GM12878 (cell line): Measurements from ENCODE around the gene GRIN2D. TPM values are rescaled to one million over a fixed set of nuclear protein-coding genes. Genes with fewer than 3 reads are reported as not detected.
A peak's percentile ranks its signal among the peaks of the same experiment; 100 is the strongest.

ENCODE experiments used
- BCL3 ChIP-seq: IDR thresholded peaks from 2 replicates; pipeline ENCODE4 v1.6.1; 2011; ENCODE audit warnings: borderline replicate concordance, low read depth, mild to moderate bottlenecking, moderate library complexity, low read length; ENCODE audit not compliant: insufficient read depth, poor library complexity, severe bottlenecking
- BHLHE40 ChIP-seq, 2 experiments: fragments of 450-650 bp in 1 of 2; IDR thresholded peaks; 2 replicates each; pipeline ENCODE4 v1.6.1; 2011 to 2017; ENCODE audit warnings: low read depth in 2 of 2, borderline replicate concordance in 1 of 2, improper control_type of control experiment in 1 of 2, low read length in 1 of 2, mild to moderate bottlenecking in 1 of 2
- BRCA1 ChIP-seq: IDR thresholded peaks from 2 replicates; pipeline ENCODE4 v1.6.1; 2011; ENCODE audit warnings: low read depth, low read length, improper control_type of control experiment
- CBX3 ChIP-seq: fragments of 200-600 bp; sonication (generic); IDR thresholded peaks from 2 replicates; pipeline ENCODE4 v1.6.1; 2016; ENCODE audit warnings: low read depth, borderline replicate concordance
- ELK1 ChIP-seq: IDR thresholded peaks from 2 replicates; pipeline ENCODE4 v1.6.1; 2012; ENCODE audit warnings: low read depth, low read length, improper control_type of control experiment
- EP300 ChIP-seq, 2 experiments: fragments of 150-350 bp in 1 of 2; IDR thresholded peaks; 2 replicates each; pipeline ENCODE4 v1.6.1; 2011 to 2012; ENCODE audit warnings: low read depth in 2 of 2, low read length in 2 of 2, borderline replicate concordance in 1 of 2, improper control_type of control experiment in 1 of 2, inconsistent platforms in 1 of 2; ENCODE audit not compliant: control insufficient read depth in 1 of 2
- EZH2 ChIP-seq: IDR thresholded peaks from 2 replicates; pipeline ENCODE4 v1.6.1; 2012; ENCODE audit warnings: low read depth, mild to moderate bottlenecking, control low read depth, inconsistent platforms, low read length, borderline replicate concordance; ENCODE audit not compliant: control insufficient read depth
- GATAD2B ChIP-seq: fragments of 450-650 bp; conservative IDR thresholded peaks from 2 replicates; pipeline ENCODE4 v1.6.1; 2017; ENCODE audit warnings: low read depth, mild to moderate bottlenecking, moderate library complexity
- HDAC2 ChIP-seq: fragments of 200-600 bp; sonication (generic); IDR thresholded peaks from 2 replicates; pipeline ENCODE4 v1.6.1; 2017
- IRF4 ChIP-seq: IDR thresholded peaks from 2 replicates; pipeline ENCODE4 v1.6.1; 2011; ENCODE audit warnings: low read depth, low read length
- KDM1A ChIP-seq: fragments of 200-600 bp; sonication (generic); IDR thresholded peaks from 2 replicates; pipeline ENCODE4 v1.6.1; 2016; ENCODE audit warnings: borderline replicate concordance
- KLF5 ChIP-seq: fragments of 450-650 bp; IDR thresholded peaks from 2 replicates; pipeline ENCODE4 v1.6.1; 2014; ENCODE audit warnings: mild to moderate bottlenecking; ENCODE audit not compliant: partially characterized antibody
- MEF2A ChIP-seq: IDR thresholded peaks from 2 replicates; pipeline ENCODE4 v1.6.1; 2011; ENCODE audit warnings: low read depth, mild to moderate bottlenecking, low read length, moderate library complexity; ENCODE audit not compliant: insufficient read depth
- MEF2B ChIP-seq: fragments of 450-650 bp; IDR thresholded peaks from 2 replicates; pipeline ENCODE4 v1.6.1; 2018; ENCODE audit warnings: mild to moderate bottlenecking, moderate library complexity; ENCODE audit not compliant: partially characterized antibody, poor library complexity, severe bottlenecking
- MXI1 ChIP-seq: fragments of 150-350 bp; IDR thresholded peaks from 2 replicates; pipeline ENCODE4 v1.6.1; 2011; ENCODE audit warnings: low read depth, mild to moderate bottlenecking, inconsistent platforms, low read length, improper control_type of control experiment
- NR2F1 ChIP-seq: fragments of 450-650 bp; conservative IDR thresholded peaks from 2 replicates; pipeline ENCODE4 v1.6.1; 2017; ENCODE audit warnings: mild to moderate bottlenecking
- PKNOX1 ChIP-seq: fragments of 450-650 bp; IDR thresholded peaks from 2 replicates; pipeline ENCODE4 v1.6.1; 2016; ENCODE audit warnings: mild to moderate bottlenecking
- POLR2A ChIP-seq: IDR thresholded peaks from 2 replicates; pipeline ENCODE4 v1.6.1; 2011; ENCODE audit warnings: low read depth, mild to moderate bottlenecking, low read length
- PRDM15 ChIP-seq: fragments of 450-650 bp; formaldehyde crosslinking; IDR thresholded peaks from 2 replicates; pipeline ENCODE4 v1.4.0; 2020; ENCODE audit warnings: mild to moderate bottlenecking, moderate library complexity
- RAD51 ChIP-seq: fragments of 450-650 bp; IDR thresholded peaks from 2 replicates; pipeline ENCODE4 v1.6.1; 2016; ENCODE audit warnings: moderate library complexity, mild to moderate bottlenecking, inconsistent platforms
- SUPT20H ChIP-seq: IDR thresholded peaks from 2 replicates; pipeline ENCODE4 v1.6.1; 2011; ENCODE audit warnings: low read depth, mild to moderate bottlenecking, low read length, moderate library complexity, borderline replicate concordance; ENCODE audit not compliant: control insufficient read depth
- ZBED1 ChIP-seq: IDR thresholded peaks from 2 replicates; pipeline ENCODE4 v1.6.1; 2016; ENCODE audit warnings: borderline replicate concordance
- ZNF207 ChIP-seq: fragments of 450-650 bp; IDR thresholded peaks from 2 replicates; pipeline ENCODE4 v1.6.1; 2014; ENCODE audit warnings: antibody characterized with exemption, mild to moderate bottlenecking, borderline replicate concordance
- polyA plus RNA-seq, 11 experiments: library from polyadenylated mRNA; depleted of rRNA in 4 of 11; unstranded in 6 of 11; stranded (reverse) in 5 of 11; fragments of >200 nt; fragmentation: Nextera tagmentation in 4 of 11; fragmentation: Illumina TruSeq in 1 of 11; extraction: Ambion mirVana in 4 of 11; extraction: Trizol in 1 of 11; gene quantifications; 1 replicate in 1 of 11; 2 replicates in 10 of 11; pipeline versions ENCODE4 v1.2.1 to v1.2.3, GENCODE V29; 2011 to 2016; ENCODE audit warnings: inconsistent platforms in 2 of 11, missing spikeins in 2 of 11, low read depth in 1 of 11
- total RNA-seq, 4 experiments: library from RNA; depleted of rRNA in 3 of 4; stranded (reverse); fragments of >200 nt in 3 of 4; fragmentation: Illumina TruSeq in 1 of 4; extraction: Trizol in 1 of 4; gene quantifications; 2 replicates each; pipeline versions ENCODE4 v1.2.1 to v1.2.3, GENCODE V29; 2013 to 2021

Gene GRIN2D
- total and polyA plus RNA-seq, 10 of the 15 experiments (the other 5 are each of a cell fraction or from before 2014, with no cell fraction given), result 0.03 to 0.38 (median 0.04) TPM; not detected in 3

- TF ChIP-seq EP300 (IDR thresholded peaks at IDR 0.05; ENCODE audit: borderline replicate concordance in 1 of 2, control insufficient read depth in 1 of 2, low read depth in 2 of 2, low read length in 2 of 2) (peak in 1 of 2 experiments; percentile 33; a peak in 1 of 4 replicates), PRDM15 (no peak), ZBED1 (no peak), ELK1 (no peak), POLR2A (peak; percentile 70), IRF4 (no peak), MEF2B (peak; percentile 91), CBX3 (no peak), MXI1 (peak; percentile 80; the same call in 1 of the 2 replicates), SUPT20H (no peak), NR2F1 (peak; percentile 46), BRCA1 (no peak), PKNOX1 (peak; percentile 84), RAD51 (no peak), EZH2 (no peak), MEF2A (no peak), ZNF207 (no peak), GATAD2B (no peak), HDAC2 (no peak), KLF5 (peak; percentile 35), KDM1A (no peak), BCL3 (no peak), BHLHE40 (IDR thresholded peaks at IDR 0.05; ENCODE audit: borderline replicate concordance in 1 of 2, low read depth in 2 of 2, low read length in 1 of 2) (peak; percentile 94 to 97)
Measured at GRCh38 chr19:48363810-48364597, 29.5 kb upstream of the GRIN2D start, which contains the start of the genes SYNGR4 and TMEM143 (continued).
